Endothelial cell of umbilical vein (primary cell): ENCODE measurements around the gene DIAPH2. TPM values are rescaled to one million over a fixed set of nuclear protein-coding genes. Genes with fewer than 3 reads are reported as not detected.

ENCODE experiments used
- BruUV-seq: library from RNA; stranded (reverse); fragments of 400-500 nt; replicated peaks from 2 replicates; lab custom pipeline; 2021; lab: Mats Ljungman, UMichigan
- CTCF ChIA-PET: fragments of 300-600, 350-600 bp; sonication (Branson Sonifier 250); formaldehyde crosslinking; loops from one replicate; lab custom pipeline; 2021; ENCODE audit warnings: antibody characterized with exemption, inconsistent platforms; lab: Charles Lee
- POLR2A ChIA-PET: fragments of 300-600, 350-600 bp; sonication (Branson Sonifier 250); formaldehyde crosslinking; loops from one replicate; lab custom pipeline; 2021; ENCODE audit warnings: antibody characterized with exemption, inconsistent platforms; lab: Charles Lee
- DNase-seq: peaks from one replicate; pipeline ENCODE4 v3.0.0-alpha.2; 2011; ENCODE audit warnings: low read depth, low spot score
- FAIRE-seq: peaks from 2 replicates; lab custom pipeline; 2011; peaks lifted over from hg19 to GRCh38; lab: Jason Lieb, UNC
- H2AFZ ChIP-seq: 2 replicates; pipeline ENCODE4 v1.6.0; 2012; ENCODE audit warnings: low read depth, low read length, control low read depth, inconsistent platforms
- H3K27ac ChIP-seq: 2 replicates; pipeline ENCODE4 v1.5.1; 2011; ENCODE audit warnings: low read depth, mild to moderate bottlenecking, control low read depth, low read length, moderate library complexity; ENCODE audit not compliant: insufficient read depth
- H3K27me3 ChIP-seq, 2 experiments: 2 replicates each; pipeline versions ENCODE4 v1.6.0 to v1.6.1; 2011; ENCODE audit warnings: low read length in 2 of 2, mixed read lengths in 1 of 2; ENCODE audit not compliant: control insufficient read depth in 2 of 2, insufficient read depth in 2 of 2
- H3K36me3 ChIP-seq, 2 experiments: 2 replicates in 1 of 2; 3 replicates in 1 of 2; pipeline ENCODE4 v1.5.1; 2011; ENCODE audit warnings: low read length in 2 of 2, mild to moderate bottlenecking in 1 of 2, moderate library complexity in 1 of 2; ENCODE audit not compliant: control insufficient read depth in 2 of 2, insufficient read depth in 2 of 2; ENCODE audit errors: extremely low read depth in 1 of 2
- H3K4me1 ChIP-seq: 3 replicates; pipeline ENCODE4 v1.5.1; 2011; ENCODE audit warnings: mild to moderate bottlenecking, low read length; ENCODE audit not compliant: control insufficient read depth, insufficient read depth; ENCODE audit errors: extremely low read depth
- H3K4me2 ChIP-seq: 2 replicates; pipeline ENCODE4 v1.6.1; 2011; ENCODE audit warnings: low read length, control low read depth, mixed read lengths; ENCODE audit not compliant: insufficient read depth
- H3K4me3 ChIP-seq, 3 experiments: fragments of 200-600 bp in 1 of 3; sonication (generic), shearing (Covaris generic) in 1 of 3; replicated peaks in 1 of 3; 2 replicates each; pipeline ENCODE4 v1.5.1; 2011 to 2016; ENCODE audit warnings: control low read depth in 3 of 3, low read length in 3 of 3, mild to moderate bottlenecking in 2 of 3, inconsistent platforms in 1 of 3, low read depth in 1 of 3, moderate library complexity in 1 of 3; ENCODE audit not compliant: insufficient read depth in 1 of 3
- H3K79me2 ChIP-seq: 2 replicates; pipeline ENCODE4 v1.6.0; 2012; ENCODE audit warnings: low read length, inconsistent platforms; ENCODE audit not compliant: control insufficient read depth, insufficient read depth
- H3K9ac ChIP-seq: replicated peaks from 2 replicates; pipeline ENCODE3; 2011; ENCODE audit warnings: low read length, control low read depth; ENCODE audit not compliant: insufficient read depth; ENCODE audit errors: extremely low read depth
- H3K9me1 ChIP-seq: replicated peaks from 3 replicates; pipeline ENCODE4 v1.6.0; 2011; ENCODE audit warnings: mild to moderate bottlenecking, low read length; ENCODE audit not compliant: control insufficient read depth, insufficient read depth; ENCODE audit errors: extremely low read depth
- H3K9me3 ChIP-seq: replicated peaks from 2 replicates; pipeline ENCODE4 v1.5.1; 2012; ENCODE audit warnings: low read length, inconsistent platforms; ENCODE audit not compliant: control insufficient read depth, insufficient read depth
- H4K20me1 ChIP-seq: replicated peaks from 2 replicates; pipeline ENCODE3; 2011; ENCODE audit warnings: mild to moderate bottlenecking, low read length; ENCODE audit not compliant: control insufficient read depth, insufficient read depth; ENCODE audit errors: extremely low read depth
- CTCF ChIP-seq, 2 donors: IDR thresholded peaks; 1 replicate in 1 of 2; 2 replicates in 1 of 2; pipeline ENCODE4 v1.5.1; 2011; ENCODE audit warnings: low read length in 2 of 2, mild to moderate bottlenecking in 2 of 2, moderate library complexity in 2 of 2, control low read depth in 1 of 2, inconsistent platforms in 1 of 2, low read depth in 1 of 2; ENCODE audit not compliant: insufficient read depth in 1 of 2; ENCODE audit errors: extremely low read depth in 1 of 2
- EZH2 ChIP-seq: IDR thresholded peaks from 2 replicates; pipeline ENCODE4 v1.6.1; 2012; ENCODE audit warnings: borderline replicate concordance, low read depth, mild to moderate bottlenecking, moderate library complexity, low read length, inconsistent platforms; ENCODE audit not compliant: severe bottlenecking
- FOS ChIP-seq: IDR thresholded peaks from 2 replicates; pipeline ENCODE4 v1.6.1; 2011; ENCODE audit warnings: mild to moderate bottlenecking, low read length, moderate library complexity, borderline replicate concordance; ENCODE audit not compliant: insufficient read depth
- GATA2 ChIP-seq: IDR thresholded peaks from 2 replicates; pipeline ENCODE4 v1.7.0; 2011; ENCODE audit warnings: low read depth, mild to moderate bottlenecking, moderate library complexity, mixed read lengths, low read length; ENCODE audit not compliant: insufficient read length, insufficient read depth
- JUN ChIP-seq: IDR thresholded peaks from 2 replicates; pipeline ENCODE4 v1.6.1; 2011; ENCODE audit warnings: borderline replicate concordance, low read depth; ENCODE audit not compliant: insufficient read length, insufficient read depth
- MAX ChIP-seq: IDR thresholded peaks from 2 replicates; pipeline ENCODE4 v1.6.1; 2011; ENCODE audit not compliant: insufficient read depth, insufficient read length
- MYC ChIP-seq: IDR thresholded peaks from one replicate; pipeline ENCODE4 v1.6.1; 2011; ENCODE audit warnings: mild to moderate bottlenecking, low read depth, low read length
- POLR2A ChIP-seq: IDR thresholded peaks from 2 replicates; pipeline ENCODE4 v1.6.1; 2012; ENCODE audit warnings: low read depth, mild to moderate bottlenecking, control low read depth, low read length
- POLR2AphosphoS5 ChIP-seq: IDR thresholded peaks from 2 replicates; pipeline ENCODE4 v1.6.1; 2012; ENCODE audit warnings: low read depth, mild to moderate bottlenecking, control low read depth, low read length, moderate library complexity; ENCODE audit not compliant: insufficient read depth
- dilution Hi-C: fragments of 300-500 bp; cut with MboI; formaldehyde crosslinking; loops from one replicate; pipeline ENCODE4 v1.15.0; 2019; ENCODE audit warnings: low sequenced_read_pairs; ENCODE audit not compliant: extremely low pct_ligation_motif_present
- intact Hi-C: fragments of 100-400 bp; cut with micrococcal nuclease; formaldehyde crosslinking; loops from one replicate; pipeline ENCODE4 v1.10.0; 2022
- polyA plus RNA-seq, 4 experiments: library from polyadenylated mRNA; depleted of rRNA in 3 of 4; stranded (reverse) in 3 of 4; unstranded in 1 of 4; fragments of >200 nt; gene quantifications; 2 replicates each; pipeline versions ENCODE4 v1.2.1 to v1.2.3, GENCODE V29; 2011 to 2012; ENCODE audit warnings: missing spikeins in 1 of 4
- total RNA-seq: library from RNA; stranded (reverse); gene quantifications from 2 replicates; pipeline ENCODE4 v1.2.3, GENCODE V29; 2021

Gene DIAPH2
- total and polyA plus RNA-seq, 2 donors (not counting 3 experiments of a cell fraction or from before 2014, with no cell fraction given): 3.0 to 30.0 TPM

GRCh38 chrX:97471071-97471470 is 786.4 kb downstream of the DIAPH2 start:
- no peaks in the 10 kb centered on the region for H3K79me2 ChIP-seq
- H3K4me2 ChIP-seq: no peak overlapping the region
- H3K9me1 ChIP-seq: no peaks in the 10 kb centered on the region
- no peak for DNase-seq
- H4K20me1 ChIP-seq: no peaks in the 10 kb centered on the region
- ChIA-PET POLR2A (no interaction called here), CTCF (no interaction called here)
- H3K36me3 ChIP-seq: no peaks in the 10 kb centered on the region
- no peak for FAIRE-seq
- no peak overlapping the region for H3K4me3 ChIP-seq
- intact Hi-C loops (no loop called here), dilution Hi-C loops (no loop called here)
- no peaks in the 10 kb centered on the region for H3K27me3 ChIP-seq
- TF ChIP-seq FOS (no peak), EZH2 (no peak), MAX (no peak), CTCF (IDR thresholded peaks at IDR 0.05; ENCODE audit: extremely low read depth in 1 of 2, insufficient read depth in 1 of 2, low read depth in 1 of 2, low read length in 2 of 2) (no peak), POLR2A (no peak), MYC (no peak), JUN (no peak), POLR2AphosphoS5 (no peak), GATA2 (no peak)
- H3K9me3 ChIP-seq: no peaks in the 10 kb centered on the region
- no peaks in the 10 kb centered on the region for H3K4me1 ChIP-seq
- no TSS peak for BruUV-seq
- H2AFZ ChIP-seq: no peak overlapping the region
- H3K9ac ChIP-seq: no peak overlapping the region
- H3K27ac ChIP-seq: no peak overlapping the region
